Measurements from ENCODE around the gene AK9. TPM values are rescaled to one million over a fixed set of nuclear protein-coding genes. Genes with fewer than 3 reads are reported as not detected.
"Not testable (repeated sequence)": the region's sequence is repeated elsewhere in the genome, so short reads cannot be mapped to it uniquely, and the experiment has no call there.

The AK9 gene
- total and polyA plus RNA-seq, 2 experiments from 2014 or later, result 10.1 to 15.2 TPM

- Histone ChIP-seq H3K4me1 (ENCODE audit: insufficient read depth) (no peaks in the 10 kb centered on the region), H3K27me3 (no peaks in the 10 kb centered on the region), H3K9me3 (ENCODE audit: low read depth) (no peaks in the 10 kb centered on the region), H3K4me2 (no peak overlapping the region), H4K20me1 (ENCODE audit: insufficient read depth, poor library complexity, severe bottlenecking) (no peaks in the 10 kb centered on the region), H3K4me3 (no peak overlapping the region), H3K79me2 (no peaks in the 10 kb centered on the region), H3K27ac (no peak overlapping the region), H3K9me2 (replicated peaks; ENCODE audit: insufficient read depth) (no peaks in the 10 kb centered on the region), H2AFZ (no peak overlapping the region), H3K36me3 (replicated peaks; ENCODE audit: insufficient read depth, low read depth) (no peaks in the 10 kb centered on the region)
- DNase-seq (ENCODE audit: low spot score), result no peak
- TF ChIP-seq EZH2phosphoT487 (IDR thresholded peaks at IDR 0.05; ENCODE audit: low read depth, severe bottlenecking, unreplicated experiment) (no peak), EZH2 (IDR thresholded peaks at IDR 0.05; ENCODE audit: borderline replicate concordance) (no peak), CTCF (IDR thresholded peaks at IDR 0.05; ENCODE audit: poor library complexity) (no peak)
- WGBS (ENCODE audit: low lambda C conversion rate, missing lambda C conversion rate), result 98% methylated on average over 2 of the region's 2 CpGs
These were observed 111.6 kb downstream of the AK9 start for GRCh38 chr6:109579361-109579760.

- not testable (repeated sequence) for H3K9me3 ChIP-seq (ENCODE audit: low read depth); H3K9me2 ChIP-seq (replicated peaks; ENCODE audit: insufficient read depth); H3K79me2 ChIP-seq; H3K4me1 ChIP-seq (ENCODE audit: insufficient read depth); H3K36me3 ChIP-seq (replicated peaks; ENCODE audit: insufficient read depth, low read depth); H2AFZ ChIP-seq; H3K4me2 ChIP-seq; H3K27ac ChIP-seq; H3K4me3 ChIP-seq; H4K20me1 ChIP-seq (ENCODE audit: insufficient read depth, poor library complexity, severe bottlenecking); DNase-seq (ENCODE audit: low spot score); H3K27me3 ChIP-seq
- 94% methylated on average over 2 of the region's 2 CpGs for WGBS (ENCODE audit: low lambda C conversion rate, missing lambda C conversion rate)
These were observed 121.1 kb downstream of the AK9 start for GRCh38 chr6:109569901-109570300.

GRCh38 chr6:109561844-109562243 is 129.2 kb downstream of the AK9 start:
- no peak overlapping the region for H3K4me2 ChIP-seq
- 78% methylated on average over 1 of the region's 1 CpG for WGBS (ENCODE audit: low lambda C conversion rate, missing lambda C conversion rate)
- H3K79me2 ChIP-seq, result no peaks in the 10 kb centered on the region
- DNase-seq (ENCODE audit: low spot score), result no peak
- no peaks in the 10 kb centered on the region for H3K4me1 ChIP-seq (ENCODE audit: insufficient read depth)
- H3K27me3 ChIP-seq, result no peaks in the 10 kb centered on the region
- H3K36me3 ChIP-seq (replicated peaks; ENCODE audit: insufficient read depth, low read depth), result no peaks in the 10 kb centered on the region
- H3K9me2 ChIP-seq (replicated peaks; ENCODE audit: insufficient read depth), result no peaks in the 10 kb centered on the region
- no peaks in the 10 kb centered on the region for H4K20me1 ChIP-seq (ENCODE audit: insufficient read depth, poor library complexity, severe bottlenecking)
- no peaks in the 10 kb centered on the region for H3K9me3 ChIP-seq (ENCODE audit: low read depth)
- H3K4me3 ChIP-seq, result no peak overlapping the region
- no peak overlapping the region for H2AFZ ChIP-seq
- no peak for TF ChIP-seq CTCF (IDR thresholded peaks at IDR 0.05; ENCODE audit: poor library complexity)
- TF ChIP-seq EZH2 (IDR thresholded peaks at IDR 0.05; ENCODE audit: borderline replicate concordance), result no peak
- TF ChIP-seq EZH2phosphoT487 (IDR thresholded peaks at IDR 0.05; ENCODE audit: low read depth, severe bottlenecking, unreplicated experiment), result no peak
- H3K27ac ChIP-seq, result no peak overlapping the region

- Histone ChIP-seq H3K4me2 (no peak overlapping the region), H3K4me3 (no peak overlapping the region), H3K27ac (no peak overlapping the region), H4K20me1 (ENCODE audit: insufficient read depth, poor library complexity, severe bottlenecking) (no peaks in the 10 kb centered on the region), H2AFZ (no peak overlapping the region), H3K79me2 (no peaks in the 10 kb centered on the region), H3K4me1 (ENCODE audit: insufficient read depth) (no peaks in the 10 kb centered on the region), H3K9me2 (replicated peaks; ENCODE audit: insufficient read depth) (no peaks in the 10 kb centered on the region), H3K36me3 (replicated peaks; ENCODE audit: insufficient read depth, low read depth) (no peaks in the 10 kb centered on the region), H3K9me3 (ENCODE audit: low read depth) (no peaks in the 10 kb centered on the region), H3K27me3 (no peaks in the 10 kb centered on the region)
- TF ChIP-seq CTCF (IDR thresholded peaks at IDR 0.05; ENCODE audit: poor library complexity), result no peak
- TF ChIP-seq EZH2 (IDR thresholded peaks at IDR 0.05; ENCODE audit: borderline replicate concordance), result no peak
- TF ChIP-seq EZH2phosphoT487 (IDR thresholded peaks at IDR 0.05; ENCODE audit: low read depth, severe bottlenecking, unreplicated experiment), result no peak
- WGBS (ENCODE audit: low lambda C conversion rate, missing lambda C conversion rate), result 90% methylated on average over 6 of the region's 6 CpGs
- no peak for DNase-seq (ENCODE audit: low spot score)
These were observed 159.6 kb downstream of the AK9 start for GRCh38 chr6:109531446-109531845.

All from hepatocyte (in vitro differentiated cells).